Keratinocyte (primary cell): Measurements from ENCODE around the gene CENATAC. TPM values are rescaled to one million over a fixed set of nuclear protein-coding genes. Genes with fewer than 3 reads are reported as not detected.

Source experiments
- DNase-seq: peaks from one replicate; pipeline ENCODE4 v3.0.0-alpha.2; 2011; ENCODE audit warnings: low read depth, missing footprints, low spot score
- FAIRE-seq: peaks from 2 replicates; lab custom pipeline; 2011; peaks lifted over from hg19 to GRCh38; lab: Jason Lieb, UNC
- H2AFZ ChIP-seq: 2 replicates; pipeline ENCODE4 v1.6.0; 2012; ENCODE audit warnings: low read length, control low read depth, inconsistent platforms; ENCODE audit not compliant: control insufficient read depth
- H3K27ac ChIP-seq: 2 replicates; pipeline ENCODE4 v1.5.1; 2011; ENCODE audit warnings: low read length; ENCODE audit not compliant: control insufficient read depth, insufficient read depth
- H3K27me3 ChIP-seq: 3 replicates; pipeline ENCODE4 v1.6.0; 2011; ENCODE audit warnings: low read length; ENCODE audit not compliant: control insufficient read depth, insufficient read depth; ENCODE audit errors: extremely low read depth
- H3K36me3 ChIP-seq, 2 experiments: 2 replicates in 1 of 2; 3 replicates in 1 of 2; pipeline ENCODE4 v1.5.1; 2011; ENCODE audit warnings: low read length in 2 of 2, mild to moderate bottlenecking in 1 of 2; ENCODE audit not compliant: control insufficient read depth in 2 of 2, insufficient read depth in 2 of 2; ENCODE audit errors: extremely low read depth in 1 of 2
- H3K4me1 ChIP-seq: 3 replicates; pipeline ENCODE4 v1.5.1; 2011; ENCODE audit warnings: low read length; ENCODE audit not compliant: control insufficient read depth, insufficient read depth; ENCODE audit errors: extremely low read depth
- H3K4me2 ChIP-seq: 3 replicates; pipeline ENCODE4 v1.6.0; 2011; ENCODE audit warnings: low read depth, low read length; ENCODE audit not compliant: control insufficient read depth, insufficient read depth; ENCODE audit errors: extremely low read depth
- H3K4me3 ChIP-seq, 3 experiments: fragments of 200-600 bp in 1 of 3; sonication (generic) in 1 of 3; 2 replicates in 2 of 3; 3 replicates in 1 of 3; pipeline ENCODE4 v1.5.1; 2011 to 2016; ENCODE audit warnings: low read length in 3 of 3, mild to moderate bottlenecking in 3 of 3, control low read depth in 2 of 3, inconsistent platforms in 1 of 3, low read depth in 1 of 3, mixed read lengths in 1 of 3, mixed run types in 1 of 3, moderate library complexity in 1 of 3; ENCODE audit not compliant: control insufficient read depth in 2 of 3, insufficient read depth in 2 of 3; ENCODE audit errors: extremely low read depth in 1 of 3
- H3K79me2 ChIP-seq: 2 replicates; pipeline ENCODE4 v1.6.0; 2012; ENCODE audit warnings: low read length; ENCODE audit not compliant: control insufficient read depth, insufficient read depth
- H3K9ac ChIP-seq: 3 replicates; pipeline ENCODE4 v1.6.0; 2011; ENCODE audit warnings: low read length; ENCODE audit not compliant: control insufficient read depth, insufficient read depth; ENCODE audit errors: extremely low read depth
- H3K9me1 ChIP-seq: 3 replicates; pipeline ENCODE4 v1.6.0; 2011; ENCODE audit warnings: low read length; ENCODE audit not compliant: control insufficient read depth, insufficient read depth; ENCODE audit errors: extremely low read depth
- H3K9me3 ChIP-seq: 2 replicates; pipeline ENCODE4 v1.5.1; 2012; ENCODE audit warnings: low read depth, low read length; ENCODE audit not compliant: control insufficient read depth
- H4K20me1 ChIP-seq: 3 replicates; pipeline ENCODE4 v1.6.0; 2011; ENCODE audit warnings: low read length; ENCODE audit not compliant: control insufficient read depth, insufficient read depth; ENCODE audit errors: extremely low read depth
- EZH2 ChIP-seq: IDR thresholded peaks from one replicate; pipeline ENCODE4 v1.6.1; 2012; ENCODE audit warnings: inconsistent platforms, mild to moderate bottlenecking, low read length, moderate library complexity
- dilution Hi-C: fragments of 300-500 bp; cut with MboI; formaldehyde crosslinking; loops from one replicate; pipeline ENCODE4 v1.7.0; 2020; ENCODE audit warnings: low sequenced_read_pairs; ENCODE audit not compliant: extremely low pct_ligation_motif_present
- polyA plus RNA-seq, 5 experiments: library from polyadenylated mRNA; depleted of rRNA in 3 of 5; stranded (reverse) in 3 of 5; stranded (forward) in 1 of 5; unstranded in 1 of 5; fragments of >200 nt; gene quantifications; 1 replicate in 1 of 5; 2 replicates in 3 of 5; 3 replicates in 1 of 5; pipeline versions ENCODE4 v1.2.1 to v1.2.3, GENCODE V29; 2011 to 2012; ENCODE audit warnings: missing spikeins in 2 of 5, low read depth in 1 of 5, low replicate concordance in 1 of 5
- TF ChIP-seq, protein P1 (sequence below), 3 experiments: IDR thresholded peaks in 1 of 3; conservative IDR thresholded peaks in 1 of 3; optimal IDR thresholded peaks in 1 of 3; 2 replicates in 2 of 3; 3 replicates in 1 of 3; pipeline versions ENCODE3 to v1.5.1; 2011; ENCODE audit warnings: low read length in 3 of 3, mild to moderate bottlenecking in 3 of 3, moderate library complexity in 2 of 3, control low read depth in 1 of 3, inconsistent platforms in 1 of 3; ENCODE audit not compliant: insufficient read depth in 2 of 3; ENCODE audit errors: extremely low read depth in 1 of 3

The CENATAC gene
- polyA plus RNA-seq, 1 donor (not counting 4 experiments of a cell fraction or from before 2014, with no cell fraction given): 22.6 TPM

- no peak overlapping the region for H3K4me2 ChIP-seq
- dilution Hi-C loops: no loop called here
These were observed 44.0 kb downstream of the CENATAC start for GRCh38 chr11:119041821-119042514.

GRCh38 chr11:119042927-119043326 lies 45.0 kb downstream of the CENATAC start:
- Histone ChIP-seq H3K4me3 (no peak overlapping the region), H3K79me2 (no peaks in the 10 kb centered on the region), H3K27me3 (no peaks in the 10 kb centered on the region), H3K9me3 (no peaks in the 10 kb centered on the region), H3K9ac (no peak overlapping the region), H3K36me3 (peaks cover 16 to 30% of the 10 kb centered on the region in 2 experiments), H2AFZ (no peak overlapping the region), H3K4me2 (no peak overlapping the region), H3K4me1 (no peaks in the 10 kb centered on the region), H4K20me1 (no peaks in the 10 kb centered on the region), H3K27ac (no peak overlapping the region), H3K9me1 (no peaks in the 10 kb centered on the region)
- DNase-seq: no peak
- TF ChIP-seq, protein P1, sequence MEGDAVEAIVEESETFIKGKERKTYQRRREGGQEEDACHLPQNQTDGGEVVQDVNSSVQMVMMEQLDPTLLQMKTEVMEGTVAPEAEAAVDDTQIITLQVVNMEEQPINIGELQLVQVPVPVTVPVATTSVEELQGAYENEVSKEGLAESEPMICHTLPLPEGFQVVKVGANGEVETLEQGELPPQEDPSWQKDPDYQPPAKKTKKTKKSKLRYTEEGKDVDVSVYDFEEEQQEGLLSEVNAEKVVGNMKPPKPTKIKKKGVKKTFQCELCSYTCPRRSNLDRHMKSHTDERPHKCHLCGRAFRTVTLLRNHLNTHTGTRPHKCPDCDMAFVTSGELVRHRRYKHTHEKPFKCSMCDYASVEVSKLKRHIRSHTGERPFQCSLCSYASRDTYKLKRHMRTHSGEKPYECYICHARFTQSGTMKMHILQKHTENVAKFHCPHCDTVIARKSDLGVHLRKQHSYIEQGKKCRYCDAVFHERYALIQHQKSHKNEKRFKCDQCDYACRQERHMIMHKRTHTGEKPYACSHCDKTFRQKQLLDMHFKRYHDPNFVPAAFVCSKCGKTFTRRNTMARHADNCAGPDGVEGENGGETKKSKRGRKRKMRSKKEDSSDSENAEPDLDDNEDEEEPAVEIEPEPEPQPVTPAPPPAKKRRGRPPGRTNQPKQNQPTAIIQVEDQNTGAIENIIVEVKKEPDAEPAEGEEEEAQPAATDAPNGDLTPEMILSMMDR (optimal IDR thresholded peaks at IDR 0.05 in 1 of 3, IDR thresholded peaks at IDR 0.05 in 1 of 3, conservative IDR thresholded peaks at IDR 0.05 in 1 of 3; ENCODE audit: extremely low read depth in 1 of 3, insufficient read depth in 2 of 3, low read length in 3 of 3): no peak
- no peak for TF ChIP-seq EZH2
- FAIRE-seq: no peak
- dilution Hi-C loops: no loop called here

More at GRCh38 chr11:119041821-119042514, 44.0 kb downstream of the CENATAC start:
- no peak for TF ChIP-seq EZH2
- Histone ChIP-seq H3K27me3 (no peaks in the 10 kb centered on the region), H3K79me2 (no peaks in the 10 kb centered on the region), H3K9ac (no peak overlapping the region), H3K9me1 (no peaks in the 10 kb centered on the region), H3K36me3 (peaks cover 9 to 23% of the 10 kb centered on the region in 2 experiments), H3K4me3 (no peak overlapping the region), H3K4me1 (no peaks in the 10 kb centered on the region), H3K9me3 (no peaks in the 10 kb centered on the region), H2AFZ (no peak overlapping the region), H3K27ac (no peak overlapping the region), H4K20me1 (no peaks in the 10 kb centered on the region)
- peak; percentile 9 for FAIRE-seq
- no peak for DNase-seq
